HEK293 (cell line): ENCODE results near the gene RPN1.
A peak's percentile ranks its signal among the peaks of the same experiment; 100 is the strongest.

ENCODE experiments used
- CTCF ChIA-PET: fragments of 350-600 bp; formaldehyde crosslinking; extraction: SDS; loops from one replicate; lab custom pipeline; 2021; ENCODE audit warnings: antibody characterized with exemption; lab: Yijun Ruan, JAX
- POLR2A ChIA-PET: fragments of 300-600 bp; formaldehyde crosslinking; extraction: SDS; loops from one replicate; lab custom pipeline; 2020; ENCODE audit warnings: antibody characterized with exemption, inconsistent platforms; lab: Yijun Ruan, JAX
- H3K27ac ChIP-seq: fragments of 200-500 bp; sonication (Bioruptor generic); 2 replicates; pipeline ENCODE4 v1.5.1; 2014; ENCODE audit warnings: low read depth, low read length, control low read depth, inconsistent platforms; ENCODE audit errors: extremely low read depth
- H3K36me3 ChIP-seq, 2 experiments: fragments of 200-500 bp in 1 of 2; sonication (Bioruptor generic) in 1 of 2; 1 replicate in 1 of 2; 2 replicates in 1 of 2; pipeline ENCODE4 v1.5.1; 2014 to 2017; ENCODE audit warnings: inconsistent platforms in 2 of 2, low read length in 2 of 2; ENCODE audit not compliant: control insufficient read depth in 2 of 2, insufficient read depth in 1 of 2
- H3K4me1 ChIP-seq: fragments of 200-500 bp; sonication (Bioruptor generic); 2 replicates; pipeline ENCODE4 v1.5.1; 2014; ENCODE audit warnings: mild to moderate bottlenecking, low read length, inconsistent platforms; ENCODE audit not compliant: control insufficient read depth, insufficient read depth
- H3K4me3 ChIP-seq: 2 replicates; pipeline ENCODE4 v1.5.1; 2011; ENCODE audit warnings: low read depth, mild to moderate bottlenecking, control low read depth, low read length, moderate library complexity
- H3K9me3 ChIP-seq: fragments of 200-500 bp; sonication (Bioruptor generic); 2 replicates; pipeline ENCODE4 v1.5.1; 2014; ENCODE audit warnings: low read depth, low read length, inconsistent platforms; ENCODE audit not compliant: control insufficient read depth, insufficient read depth
- FEZF1 ChIP-seq: fragments of 450-650 bp; formaldehyde crosslinking; IDR thresholded peaks from 2 replicates; pipeline ENCODE4 v1.5.1; 2016; ENCODE audit warnings: missing biosample characterization, missing genetic modification characterization
- KLF9 ChIP-seq: fragments of 450-650 bp; formaldehyde crosslinking; IDR thresholded peaks from 2 replicates; pipeline ENCODE4 v1.5.1; 2016; ENCODE audit warnings: missing biosample characterization, missing genetic modification characterization, low read depth
- PBX3 ChIP-seq: sonication (generic); formaldehyde crosslinking; IDR thresholded peaks from 2 replicates; pipeline ENCODE4 v1.8.1; 2022; ENCODE audit warnings: mild to moderate bottlenecking, moderate library complexity, missing genetic modification reagents
- SP2 ChIP-seq: fragments of 450-650 bp; formaldehyde crosslinking; IDR thresholded peaks from 2 replicates; pipeline ENCODE4 v1.5.1; 2016; ENCODE audit warnings: missing biosample characterization, missing genetic modification characterization
- ZBTB20 ChIP-seq: fragments of 450-650 bp; formaldehyde crosslinking; IDR thresholded peaks from 2 replicates; pipeline ENCODE4 v1.5.1; 2016; ENCODE audit warnings: missing biosample characterization, missing genetic modification characterization
- ZEB2 ChIP-seq: fragments of 450-650 bp; formaldehyde crosslinking; IDR thresholded peaks from 2 replicates; pipeline ENCODE4 v1.5.1; 2016; ENCODE audit warnings: missing biosample characterization, missing genetic modification characterization
- ZNF138 ChIP-seq: fragments of 450-650 bp; formaldehyde crosslinking; IDR thresholded peaks from 2 replicates; pipeline ENCODE4 v1.5.1; 2016; ENCODE audit warnings: missing biosample characterization, missing genetic modification characterization, borderline replicate concordance
- ZNF350 ChIP-seq: fragments of 450-650 bp; formaldehyde crosslinking; IDR thresholded peaks from 2 replicates; pipeline ENCODE4 v1.5.0; 2017; ENCODE audit warnings: missing biosample characterization, mild to moderate bottlenecking, missing genetic modification characterization
- ZNF366 ChIP-seq: fragments of 450-650 bp; formaldehyde crosslinking; conservative IDR thresholded peaks from 2 replicates; pipeline ENCODE4 v1.5.1; 2016; ENCODE audit warnings: missing biosample characterization, missing genetic modification characterization
- ZNF398 ChIP-seq: fragments of 450-650 bp; formaldehyde crosslinking; IDR thresholded peaks from 2 replicates; pipeline ENCODE4 v1.5.1; 2017; ENCODE audit warnings: missing biosample characterization, missing genetic modification characterization
- ZNF48 ChIP-seq: fragments of 450-650 bp; formaldehyde crosslinking; IDR thresholded peaks from 2 replicates; pipeline ENCODE4 v1.5.1; 2016; ENCODE audit warnings: missing biosample characterization, missing genetic modification characterization
- ZNF514 ChIP-seq: fragments of 450-650 bp; formaldehyde crosslinking; IDR thresholded peaks from 2 replicates; pipeline ENCODE4 v1.5.1; 2016; ENCODE audit warnings: missing biosample characterization, missing genetic modification characterization
- ZNF707 ChIP-seq: fragments of 450-650 bp; formaldehyde crosslinking; IDR thresholded peaks from 2 replicates; pipeline ENCODE4 v1.5.1; 2016; ENCODE audit warnings: missing biosample characterization, missing genetic modification characterization
- TF ChIP-seq, protein P1 (sequence below): fragments of 450-650 bp; formaldehyde crosslinking; IDR thresholded peaks from 2 replicates; pipeline ENCODE4 v1.5.0; 2017; ENCODE audit warnings: missing biosample characterization, missing genetic modification characterization, borderline replicate concordance
- TF ChIP-seq, protein P2 (sequence below): fragments of 450-650 bp; formaldehyde crosslinking; IDR thresholded peaks from 2 replicates; pipeline ENCODE4 v1.5.1; 2017; ENCODE audit warnings: missing biosample characterization, missing genetic modification characterization

The RPN1 gene

GRCh38 chr3:128625409-128625945 is 25.1 kb downstream of the RPN1 start (continued):
- TF ChIP-seq ZNF48 (tag by site-specific recombination) (no peak), ZNF366 (tag by site-specific recombination) (no peak)

GRCh38 chr3:128624526-128625138 is 26.0 kb downstream of the RPN1 start:
- Histone ChIP-seq H3K9me3 (no peaks in the 10 kb centered on the region), H3K36me3 (peaks cover 36 to 91% of the 10 kb centered on the region in 2 experiments), H3K4me3 (no peak overlapping the region), H3K4me1 (no peaks in the 10 kb centered on the region), H3K27ac (no peak overlapping the region)
- CTCF ChIA-PET, result no interaction called here
- TF ChIP-seq ZNF138 (no peak), ZEB2 (no peak), ZBTB20 (tag by site-specific recombination) (no peak), SP2 (no peak), FEZF1 (tag by site-specific recombination) (no peak), ZNF398 (tag by site-specific recombination) (no peak), ZNF350 (tag by site-specific recombination) (no peak), KLF9 (no peak)
- TF ChIP-seq, protein P1, sequence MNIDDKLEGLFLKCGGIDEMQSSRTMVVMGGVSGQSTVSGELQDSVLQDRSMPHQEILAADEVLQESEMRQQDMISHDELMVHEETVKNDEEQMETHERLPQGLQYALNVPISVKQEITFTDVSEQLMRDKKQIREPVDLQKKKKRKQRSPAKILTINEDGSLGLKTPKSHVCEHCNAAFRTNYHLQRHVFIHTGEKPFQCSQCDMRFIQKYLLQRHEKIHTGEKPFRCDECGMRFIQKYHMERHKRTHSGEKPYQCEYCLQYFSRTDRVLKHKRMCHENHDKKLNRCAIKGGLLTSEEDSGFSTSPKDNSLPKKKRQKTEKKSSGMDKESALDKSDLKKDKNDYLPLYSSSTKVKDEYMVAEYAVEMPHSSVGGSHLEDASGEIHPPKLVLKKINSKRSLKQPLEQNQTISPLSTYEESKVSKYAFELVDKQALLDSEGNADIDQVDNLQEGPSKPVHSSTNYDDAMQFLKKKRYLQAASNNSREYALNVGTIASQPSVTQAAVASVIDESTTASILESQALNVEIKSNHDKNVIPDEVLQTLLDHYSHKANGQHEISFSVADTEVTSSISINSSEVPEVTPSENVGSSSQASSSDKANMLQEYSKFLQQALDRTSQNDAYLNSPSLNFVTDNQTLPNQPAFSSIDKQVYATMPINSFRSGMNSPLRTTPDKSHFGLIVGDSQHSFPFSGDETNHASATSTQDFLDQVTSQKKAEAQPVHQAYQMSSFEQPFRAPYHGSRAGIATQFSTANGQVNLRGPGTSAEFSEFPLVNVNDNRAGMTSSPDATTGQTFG (tag by site-specific recombination), result no peak
- POLR2A ChIA-PET, result no interaction called here

DNA sequence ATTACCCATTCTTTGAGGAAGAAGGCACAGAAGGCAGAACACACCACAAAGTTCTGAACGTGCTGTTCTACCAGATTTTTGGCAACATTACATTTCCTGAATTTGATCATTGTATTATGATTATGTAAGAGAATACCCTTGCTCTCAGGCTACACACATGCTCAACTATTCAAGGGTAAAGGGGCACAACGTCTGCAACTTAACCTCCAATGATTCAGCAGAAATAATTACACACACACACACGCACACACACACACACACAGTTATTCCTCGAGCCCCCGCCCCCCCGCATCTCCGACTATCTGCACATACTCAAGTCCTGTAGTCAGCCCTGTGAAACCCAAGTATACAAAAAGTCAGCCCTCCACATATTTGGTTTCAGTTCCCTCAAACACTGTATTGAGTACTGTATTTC is 26.8 kb downstream of the RPN1 start:
- ChIA-PET POLR2A (no interaction called here), CTCF (no interaction called here)
- Histone ChIP-seq H3K27ac (no peak overlapping the region), H3K4me3 (no peak overlapping the region), H3K9me3 (no peaks in the 10 kb centered on the region), H3K4me1 (no peaks in the 10 kb centered on the region), H3K36me3 (peaks cover 33 to 92% of the 10 kb centered on the region in 2 experiments)
- TF ChIP-seq, protein P2, sequence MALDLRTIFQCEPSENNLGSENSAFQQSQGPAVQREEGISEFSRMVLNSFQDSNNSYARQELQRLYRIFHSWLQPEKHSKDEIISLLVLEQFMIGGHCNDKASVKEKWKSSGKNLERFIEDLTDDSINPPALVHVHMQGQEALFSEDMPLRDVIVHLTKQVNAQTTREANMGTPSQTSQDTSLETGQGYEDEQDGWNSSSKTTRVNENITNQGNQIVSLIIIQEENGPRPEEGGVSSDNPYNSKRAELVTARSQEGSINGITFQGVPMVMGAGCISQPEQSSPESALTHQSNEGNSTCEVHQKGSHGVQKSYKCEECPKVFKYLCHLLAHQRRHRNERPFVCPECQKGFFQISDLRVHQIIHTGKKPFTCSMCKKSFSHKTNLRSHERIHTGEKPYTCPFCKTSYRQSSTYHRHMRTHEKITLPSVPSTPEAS (tag by site-specific recombination), result 0 out of 2 replicates have a peak, but pooled peaks have one; percentile 53
- no peak for TF ChIP-seq PBX3 (CRISPR knock-in tag)
- TF ChIP-seq ZNF707 (tag by site-specific recombination), result no peak
- TF ChIP-seq ZNF514 (tag by site-specific recombination), result no peak
